HCT116 (cell line): Measurements from ENCODE around the gene C14orf180. TPM values are rescaled to one million over a fixed set of nuclear protein-coding genes. Genes with fewer than 3 reads are reported as not detected.

Source experiments
- ATAC-seq: fragments of 200-7000 bp; cut with Tn5 transposase; 2 replicates; pipeline ENCODE4 v1.9.1; 2020; ENCODE audit warnings: mild to moderate bottlenecking, moderate library complexity
- BruUV-seq: library from RNA; stranded (reverse); fragments of 400-500 nt; replicated peaks from 2 replicates; lab custom pipeline; 2021; lab: Mats Ljungman, UMichigan
- CTCF ChIA-PET: fragments of 300-600 bp; sonication (Branson Sonifier 250); formaldehyde crosslinking; loops from one replicate; lab custom pipeline; 2021; ENCODE audit warnings: antibody characterized with exemption; lab: Charles Lee
- POLR2A ChIA-PET: fragments of 300-600, 350-600 bp; sonication (Branson Sonifier 250); formaldehyde crosslinking; loops from one replicate; lab custom pipeline; 2021; ENCODE audit warnings: antibody characterized with exemption; lab: Charles Lee
- RAD21 ChIA-PET, 2 experiments: fragments of 300-600 bp; sonication (Branson Sonifier 250); formaldehyde crosslinking; loops; one replicate each; lab custom pipeline; 2023; ENCODE audit warnings: low total read pairs in 2 of 2; ENCODE audit not compliant: uncharacterized antibody in 2 of 2, unreplicated experiment in 2 of 2, low non-redundant PET in 1 of 2; lab: Charles Lee
- DNase-seq: peaks from one replicate; pipeline ENCODE4 v3.0.0-alpha.2; 2010; ENCODE audit warnings: low read depth, low spot score
- H2AFZ ChIP-seq: fragments of 200-600 bp; shearing (Covaris generic), sonication (generic); 2 replicates; pipeline ENCODE4 v1.6.1; 2017; ENCODE audit warnings: low read depth, mixed run types, mixed read lengths, antibody characterized with exemption, low read length; ENCODE audit not compliant: poor library complexity, severe bottlenecking
- H3K27ac ChIP-seq: 2 replicates; pipeline ENCODE4 v1.5.1; 2012; ENCODE audit warnings: low read depth, low read length
- H3K27me3 ChIP-seq: fragments of 200-600 bp; sonication (generic); 2 replicates; pipeline ENCODE4 v1.6.1; 2016; ENCODE audit warnings: mixed run types, low read length, mixed read lengths; ENCODE audit not compliant: insufficient read depth
- H3K36me3 ChIP-seq, 2 experiments: fragments of 200-500 bp in 1 of 2; fragments of 200-600 bp in 1 of 2; sonication (Bioruptor generic) in 1 of 2; sonication (generic) in 1 of 2; 2 replicates each; pipeline versions ENCODE4 v1.5.1 to v1.6.1; 2014 to 2016; ENCODE audit warnings: low read length in 2 of 2, inconsistent platforms in 1 of 2, mixed read lengths in 1 of 2, mixed run types in 1 of 2; ENCODE audit not compliant: insufficient read depth in 2 of 2, control insufficient read depth in 1 of 2
- H3K4me1 ChIP-seq, 2 experiments: fragments of 200-600 bp in 1 of 2; sonication (generic) in 1 of 2; 2 replicates each; pipeline versions ENCODE4 v1.5.1 to v1.6.1; 2012 to 2017; ENCODE audit warnings: low read length in 2 of 2, inconsistent platforms in 1 of 2, mild to moderate bottlenecking in 1 of 2, mixed read lengths in 1 of 2, mixed run types in 1 of 2, moderate library complexity in 1 of 2; ENCODE audit not compliant: insufficient read depth in 2 of 2, control insufficient read depth in 1 of 2
- H3K4me2 ChIP-seq: fragments of 200-600 bp; sonication (generic); 2 replicates; pipeline ENCODE4 v1.6.1; 2017; ENCODE audit warnings: mixed run types, low read length, mixed read lengths
- H3K4me3 ChIP-seq, 2 experiments: fragments of 200-600 bp in 1 of 2; sonication (generic) in 1 of 2; replicated peaks in 1 of 2; 2 replicates each; pipeline ENCODE4 v1.5.1; 2011 to 2016; ENCODE audit warnings: low read length in 2 of 2, control low read depth in 1 of 2, low read depth in 1 of 2, mild to moderate bottlenecking in 1 of 2, mixed read lengths in 1 of 2, mixed run types in 1 of 2
- H3K79me2 ChIP-seq: fragments of 200-600 bp; sonication (generic); 2 replicates; pipeline ENCODE4 v1.6.1; 2017; ENCODE audit warnings: mild to moderate bottlenecking, mixed run types, low read length, moderate library complexity, mixed read lengths; ENCODE audit not compliant: insufficient read depth
- H3K9ac ChIP-seq: fragments of 200-600 bp; sonication (generic); 2 replicates; pipeline ENCODE4 v1.6.1; 2016; ENCODE audit warnings: low read length, mixed read lengths
- H3K9me2 ChIP-seq: fragments of 200-600 bp; sonication (generic), shearing (Covaris generic); 2 replicates; pipeline ENCODE4 v1.6.1; 2017; ENCODE audit warnings: mixed run types, mild to moderate bottlenecking, moderate library complexity; ENCODE audit not compliant: insufficient read depth
- H3K9me3 ChIP-seq, 2 experiments: fragments of 200-500 bp in 1 of 2; fragments of 200-600 bp in 1 of 2; sonication (Bioruptor generic) in 1 of 2; sonication (generic) in 1 of 2; 2 replicates each; pipeline ENCODE4 v1.6.1; 2014 to 2017; ENCODE audit warnings: low read length in 2 of 2, mixed read lengths in 2 of 2, inconsistent platforms in 1 of 2, low read depth in 1 of 2, mild to moderate bottlenecking in 1 of 2, mixed run types in 1 of 2, moderate library complexity in 1 of 2; ENCODE audit not compliant: control insufficient read depth in 1 of 2, insufficient read depth in 1 of 2
- H4K20me1 ChIP-seq: fragments of 200-600 bp; sonication (generic), shearing (Covaris generic); 2 replicates; pipeline ENCODE4 v1.6.1; 2017; ENCODE audit warnings: mixed run types, mild to moderate bottlenecking, moderate library complexity; ENCODE audit not compliant: insufficient read depth
- ATF3 ChIP-seq: IDR thresholded peaks from 2 replicates; pipeline ENCODE4 v1.6.1; 2012
- CBX3 ChIP-seq: IDR thresholded peaks from 2 replicates; pipeline ENCODE4 v1.6.1; 2012; ENCODE audit warnings: low read depth
- CEBPB ChIP-seq: IDR thresholded peaks from 2 replicates; pipeline ENCODE4 v1.6.1; 2012; ENCODE audit warnings: low read depth
- CTCF ChIP-seq, 3 experiments: fragments of 200-600 bp in 1 of 3; sonication (generic) in 1 of 3; IDR thresholded peaks in 2 of 3; conservative IDR thresholded peaks in 1 of 3; 2 replicates each; pipeline ENCODE4 v1.5.1; 2012 to 2017; ENCODE audit warnings: low read depth in 2 of 3, low read length in 2 of 3, antibody characterized with exemption in 1 of 3, borderline replicate concordance in 1 of 3, control low read depth in 1 of 3, mild to moderate bottlenecking in 1 of 3, mixed read lengths in 1 of 3, mixed run types in 1 of 3, moderate library complexity in 1 of 3; ENCODE audit not compliant: insufficient read depth in 1 of 3
- EGR1 ChIP-seq: IDR thresholded peaks from 2 replicates; pipeline ENCODE4 v1.6.1; 2012; ENCODE audit warnings: low read depth
- EZH2 ChIP-seq: fragments of 200-600 bp; sonication (generic); IDR thresholded peaks from 2 replicates; pipeline ENCODE4 v1.6.1; 2017; ENCODE audit warnings: antibody characterized with exemption, mixed run types
- JUND ChIP-seq: IDR thresholded peaks from 2 replicates; pipeline ENCODE4 v1.6.1; 2012
- POLR2A ChIP-seq: IDR thresholded peaks from 2 replicates; pipeline ENCODE4 v1.7.0; 2011; ENCODE audit warnings: borderline replicate concordance; ENCODE audit not compliant: insufficient read depth, insufficient read length; ENCODE audit errors: extremely low read depth
- POLR2AphosphoS5 ChIP-seq: IDR thresholded peaks from 2 replicates; pipeline ENCODE4 v1.6.1; 2011; ENCODE audit warnings: mild to moderate bottlenecking, low read depth, low read length, moderate library complexity
- REST ChIP-seq: IDR thresholded peaks from 2 replicates; pipeline ENCODE4 v1.6.1; 2012; ENCODE audit warnings: low read depth
- SIN3A ChIP-seq: IDR thresholded peaks from 2 replicates; pipeline ENCODE4 v1.6.1; 2012; ENCODE audit warnings: low read depth
- SRF ChIP-seq: IDR thresholded peaks from 2 replicates; pipeline ENCODE4 v1.6.1; 2012; ENCODE audit warnings: low read depth
- YY1 ChIP-seq: IDR thresholded peaks from 2 replicates; pipeline ENCODE4 v1.6.1; 2011; ENCODE audit warnings: low read length, low read depth, moderate library complexity, mild to moderate bottlenecking; ENCODE audit not compliant: insufficient replicate concordance; ENCODE audit errors: extremely low read depth
- ZBTB33 ChIP-seq: IDR thresholded peaks from 2 replicates; pipeline ENCODE4 v1.6.1; 2011; ENCODE audit warnings: mild to moderate bottlenecking, low read length, moderate library complexity; ENCODE audit not compliant: insufficient replicate concordance; ENCODE audit errors: extremely low read depth
- intact Hi-C: fragments of 100-400 bp; cut with micrococcal nuclease; formaldehyde crosslinking; loops from 2 replicates; pipeline ENCODE4 v1.10.0; 2022
- total RNA-seq: library from RNA; stranded (reverse); gene quantifications from one replicate; pipeline ENCODE4 v1.2.1, GENCODE V29; 2021; ENCODE audit not compliant: unreplicated experiment

C14orf180 gene
- total RNA-seq, 1 experiment from 2014 or later, result not detected

- TF ChIP-seq ATF3, result no peak
- TF ChIP-seq EZH2, result no peak
- no peak for TF ChIP-seq CTCF (IDR thresholded peaks at IDR 0.05 in 2 of 3, conservative IDR thresholded peaks at IDR 0.05 in 1 of 3; ENCODE audit: borderline replicate concordance in 1 of 3, insufficient read depth in 1 of 3, low read depth in 2 of 3, low read length in 2 of 3)
- no peak for TF ChIP-seq SIN3A
- TF ChIP-seq, all 23 proteins: peak for 0
Observed at GRCh38 chr14:104558231-104559027, 21.1 kb upstream of the C14orf180 start (continued).

- Histone ChIP-seq H3K9me3 (no peaks in the 10 kb centered on the region), H3K27ac (no peak overlapping the region), H3K4me3 (no peak overlapping the region), H3K27me3 (peaks cover 6% of the 10 kb centered on the region; the same call in 1 of the 2 replicates), H3K4me2 (no peak overlapping the region), H3K79me2 (no peaks in the 10 kb centered on the region), H3K9ac (no peak overlapping the region), H2AFZ (no peak overlapping the region), H4K20me1 (no peaks in the 10 kb centered on the region), H3K9me2 (no peaks in the 10 kb centered on the region), H3K36me3 (no peaks in the 10 kb centered on the region), H3K4me1 (peaks cover 0 to 8% of the 10 kb centered on the region in 2 experiments; a peak in 1 of 4 replicates)
- ATAC-seq (no peak), DNase-seq (no peak)
- CTCF ChIA-PET, result no interaction called here
- POLR2A ChIA-PET, result no interaction called here
- BruUV-seq, result no TSS peak
- intact Hi-C loops, result no loop called here
- RAD21 ChIA-PET, result no interaction called here
- TF ChIP-seq JUND (no peak), CEBPB (no peak), POLR2AphosphoS5 (no peak), YY1 (no peak), SRF (no peak), ATF3 (no peak), ZBTB33 (no peak), REST (no peak), EGR1 (no peak), CBX3 (no peak), POLR2A (no peak)
Observed at GRCh38 chr14:104559028-104559803, 20.3 kb upstream of the C14orf180 start.
